Activated CD8-positive, alpha-beta T cell treated with anti-CD3 and anti-CD28 coated beads for 36 hours (primary cell): ENCODE data around the gene PDZD2. TPM values are rescaled to one million over a fixed set of nuclear protein-coding genes. Genes with fewer than 3 reads are reported as not detected.
"Not testable (repeated sequence)": the region's sequence is repeated elsewhere in the genome, so short reads cannot be mapped to it uniquely, and the experiment has no call there.

Experiments used
- ATAC-seq: fragments of 200-7000 bp; cut with Tn5 transposase; one replicate; pipeline ENCODE4 v1.10.0; 2021; ENCODE audit warnings: mild to moderate bottlenecking, moderate library complexity
- CTCF ChIA-PET: fragments of 350-600 bp; sonication (Branson Sonifier 250); formaldehyde crosslinking; loops from one replicate; lab custom pipeline; 2021; ENCODE audit warnings: antibody characterized with exemption; lab: Charles Lee
- POLR2A ChIA-PET: fragments of 350-600 bp; sonication (Branson Sonifier 250); formaldehyde crosslinking; loops from one replicate; lab custom pipeline; 2021; ENCODE audit warnings: antibody characterized with exemption; lab: Charles Lee
- DNase-seq: peaks from one replicate; pipeline ENCODE4 v3.0.0-alpha.2; 2020
- H3K27ac Mint-ChIP-seq: one replicate; pipeline ENCODE4 v1.8.0; 2021; ENCODE audit warnings: mild to moderate bottlenecking, mixed read lengths
- H3K27me3 Mint-ChIP-seq: one replicate; pipeline ENCODE4 v1.8.0; 2021; ENCODE audit warnings: mixed read lengths
- H3K36me3 Mint-ChIP-seq: one replicate; pipeline ENCODE4 v1.8.0; 2021; ENCODE audit warnings: low read depth, mixed read lengths
- H3K4me1 Mint-ChIP-seq: one replicate; pipeline ENCODE4 v1.8.0; 2021; ENCODE audit warnings: low read depth, mixed read lengths
- H3K4me3 Mint-ChIP-seq: one replicate; pipeline ENCODE4 v1.8.0; 2021; ENCODE audit warnings: mild to moderate bottlenecking, moderate library complexity, mixed read lengths
- H3K9me3 Mint-ChIP-seq: one replicate; pipeline ENCODE4 v1.8.0; 2021; ENCODE audit warnings: mixed read lengths
- CTCF ChIP-seq: fragments of 200-600 bp; IDR thresholded peaks from one replicate; pipeline ENCODE4 v1.8.0; 2022; ENCODE audit warnings: antibody characterized with exemption, mild to moderate bottlenecking
- intact Hi-C: fragments of 100-400 bp; cut with micrococcal nuclease; formaldehyde crosslinking; loops from one replicate; pipeline ENCODE4 v1.10.0; 2022
- total RNA-seq, 2 experiments: library from RNA; stranded (reverse); gene quantifications; one replicate each; pipeline ENCODE4 v1.2.3, GENCODE V29; 2021

PDZD2 gene
- total RNA-seq, 2 experiments from 2014 or later = not detected

- ATAC-seq (no peak), DNase-seq (no peak)
- no peak overlapping the region for H3K4me3 Mint-ChIP-seq
- no peak overlapping the region for H3K27ac Mint-ChIP-seq
- intact Hi-C loops = no loop called here
- H3K4me1 Mint-ChIP-seq = no peaks in the 10 kb centered on the region
- POLR2A ChIA-PET = no interaction called here
- CTCF ChIA-PET = no interaction called here
- no peaks in the 10 kb centered on the region for H3K36me3 Mint-ChIP-seq
- no peak for TF ChIP-seq CTCF
- H3K9me3 Mint-ChIP-seq = no peaks in the 10 kb centered on the region
- H3K27me3 Mint-ChIP-seq = no peaks in the 10 kb centered on the region
Measured at GRCh38 chr5:32003981-32004380, 365.1 kb downstream of the PDZD2 start.

DNA sequence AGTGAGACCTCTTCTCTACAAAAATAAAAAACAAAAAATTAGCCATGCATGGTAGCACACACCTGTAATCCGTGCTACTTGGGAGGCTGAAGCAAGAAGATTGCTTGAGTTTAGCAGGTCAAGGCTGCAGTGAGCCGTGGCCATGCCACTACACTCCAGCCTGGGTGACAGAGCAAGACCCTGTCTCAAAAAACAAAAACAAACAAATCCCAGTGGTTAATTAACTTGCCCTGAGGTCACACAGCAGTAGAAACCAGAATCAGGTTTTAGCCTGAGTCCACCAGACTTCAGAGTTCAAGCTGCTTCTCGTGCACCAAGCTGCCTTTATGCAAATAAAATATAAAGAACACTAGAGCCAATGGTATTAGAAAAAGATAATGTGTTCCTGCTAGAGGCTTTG is 365.5 kb downstream of the PDZD2 start:
- Mint-ChIP-seq H3K9me3 (no peaks in the 10 kb centered on the region), H3K4me1 (no peaks in the 10 kb centered on the region), H3K36me3 (no peaks in the 10 kb centered on the region), H3K27ac (no peak overlapping the region), H3K4me3 (no peak overlapping the region), H3K27me3 (no peaks in the 10 kb centered on the region)
- POLR2A ChIA-PET = no interaction called here
- intact Hi-C loops = no loop called here
- DNase-seq = no peak
- ATAC-seq = no peak
- TF ChIP-seq CTCF = no peak
- CTCF ChIA-PET = interaction anchor here (1.2 kb wide), 1 partner anchor 8 kb away, joined by 3 read pairs; no protein-coding TSS in a partner anchor

DNA sequence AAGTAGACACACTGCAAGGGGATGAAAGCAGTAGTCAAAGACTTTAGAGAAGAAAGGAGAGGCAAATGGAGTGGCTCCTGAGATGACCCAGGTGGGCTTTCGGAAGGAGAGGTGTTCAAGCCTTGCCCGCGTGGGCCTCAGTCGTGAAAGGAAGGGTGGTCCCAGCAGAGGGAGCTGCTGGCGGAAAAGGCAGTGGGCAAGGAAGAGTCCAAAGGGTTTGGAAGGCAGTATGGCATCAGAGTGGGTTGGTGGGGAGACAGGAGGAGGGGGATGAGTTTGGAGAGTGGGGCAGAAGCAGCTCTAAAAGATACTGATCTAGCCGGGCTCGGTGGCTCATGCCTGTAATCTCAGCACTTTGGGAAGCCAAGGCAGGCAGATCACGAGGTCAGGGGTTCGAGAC is 369.8 kb downstream of the PDZD2 start:
- no peak overlapping the region for H3K4me3 Mint-ChIP-seq
- H3K4me1 Mint-ChIP-seq = no peaks in the 10 kb centered on the region
- intact Hi-C loops = no loop called here
- ATAC-seq = no peak
- no peaks in the 10 kb centered on the region for H3K36me3 Mint-ChIP-seq
- ChIA-PET CTCF (interaction anchor here (1.1 to 1.7 kb wide), 2 partner anchors 8 to 68 kb away, joined by 3 to 5 read pairs; no protein-coding TSS in a partner anchor), POLR2A (no interaction called here)
- TF ChIP-seq CTCF = no peak
- no peaks in the 10 kb centered on the region for H3K9me3 Mint-ChIP-seq
- no peaks in the 10 kb centered on the region for H3K27me3 Mint-ChIP-seq
- DNase-seq = no peak
- no peak overlapping the region for H3K27ac Mint-ChIP-seq

GRCh38 chr5:32013658-32014057 is 374.7 kb downstream of the PDZD2 start:
- Mint-ChIP-seq H3K4me3 (no peak overlapping the region), H3K36me3 (no peaks in the 10 kb centered on the region), H3K27ac (no peak overlapping the region), H3K9me3 (no peaks in the 10 kb centered on the region), H3K4me1 (peaks cover 3% of the 10 kb centered on the region), H3K27me3 (no peaks in the 10 kb centered on the region)
- ATAC-seq (no peak), DNase-seq (no peak)
- no peak for TF ChIP-seq CTCF
- ChIA-PET CTCF (no interaction called here), POLR2A (no interaction called here)
- intact Hi-C loops = no loop called here

GRCh38 chr5:32014096-32014745 is 375.3 kb downstream of the PDZD2 start:
- DNase-seq (no peak), ATAC-seq (no peak)
- no peaks in the 10 kb centered on the region for H3K27me3 Mint-ChIP-seq
- ChIA-PET POLR2A (no interaction called here), CTCF (no interaction called here)
- no peak overlapping the region for H3K4me3 Mint-ChIP-seq
- peaks cover 3% of the 10 kb centered on the region for H3K4me1 Mint-ChIP-seq
- no peaks in the 10 kb centered on the region for H3K9me3 Mint-ChIP-seq
- intact Hi-C loops = no loop called here
- no peak for TF ChIP-seq CTCF
- no peak overlapping the region for H3K27ac Mint-ChIP-seq
- H3K36me3 Mint-ChIP-seq = no peaks in the 10 kb centered on the region

DNA sequence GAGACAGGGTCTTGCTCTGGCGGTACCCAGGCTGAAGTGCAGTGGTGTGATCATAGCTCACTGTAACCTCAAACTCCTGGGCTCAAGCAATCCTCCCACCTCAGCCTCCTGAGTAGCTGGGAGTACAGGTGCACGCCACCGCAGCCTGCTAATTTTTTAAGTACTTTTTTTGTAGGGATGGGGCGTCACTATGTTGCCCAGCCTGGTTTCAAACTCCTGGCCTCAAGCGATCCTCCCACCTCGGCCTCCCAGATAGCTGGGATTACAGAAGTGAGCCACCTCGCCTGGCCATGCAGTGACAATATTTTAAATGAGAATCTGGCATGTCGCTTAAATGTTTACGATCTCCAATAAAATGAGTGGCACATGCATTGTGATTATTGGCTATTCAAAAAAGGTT is 376.3 kb downstream of the PDZD2 start:
- POLR2A ChIA-PET, CTCF ChIA-PET, H3K36me3 Mint-ChIP-seq: not testable (repeated sequence)

More for the DNA sequence above, 376.3 kb downstream of the PDZD2 start:
- H3K4me3 Mint-ChIP-seq, DNase-seq, intact Hi-C loops, H3K4me1 Mint-ChIP-seq, H3K27ac Mint-ChIP-seq, ATAC-seq, H3K27me3 Mint-ChIP-seq, H3K9me3 Mint-ChIP-seq: not testable (repeated sequence)
